Measurements from ENCODE around the gene FLNC. TPM values are rescaled to one million over a fixed set of nuclear protein-coding genes. Genes with fewer than 3 reads are reported as not detected.

FLNC gene
- total RNA-seq, 4 donors from 2014 or later, result 16.5 to 126 (median 105) TPM

GRCh38 chr7:128832880-128833147 is 2.6 kb downstream of the FLNC start:
- H3K9me3 ChIP-seq, result no peaks in the 10 kb centered on the region
- no peaks in the 10 kb centered on the region for H3K36me3 ChIP-seq
- no peak for DNase-seq
- peaks cover 9 to 10% of the 10 kb centered on the region in 2 donors for H3K4me1 ChIP-seq
- H3K27ac ChIP-seq, result peak overlapping the region; percentile 92 to 94
- H3K4me3 ChIP-seq, result peak overlapping the region; percentile 57 to 70
- TF ChIP-seq, protein P1, sequence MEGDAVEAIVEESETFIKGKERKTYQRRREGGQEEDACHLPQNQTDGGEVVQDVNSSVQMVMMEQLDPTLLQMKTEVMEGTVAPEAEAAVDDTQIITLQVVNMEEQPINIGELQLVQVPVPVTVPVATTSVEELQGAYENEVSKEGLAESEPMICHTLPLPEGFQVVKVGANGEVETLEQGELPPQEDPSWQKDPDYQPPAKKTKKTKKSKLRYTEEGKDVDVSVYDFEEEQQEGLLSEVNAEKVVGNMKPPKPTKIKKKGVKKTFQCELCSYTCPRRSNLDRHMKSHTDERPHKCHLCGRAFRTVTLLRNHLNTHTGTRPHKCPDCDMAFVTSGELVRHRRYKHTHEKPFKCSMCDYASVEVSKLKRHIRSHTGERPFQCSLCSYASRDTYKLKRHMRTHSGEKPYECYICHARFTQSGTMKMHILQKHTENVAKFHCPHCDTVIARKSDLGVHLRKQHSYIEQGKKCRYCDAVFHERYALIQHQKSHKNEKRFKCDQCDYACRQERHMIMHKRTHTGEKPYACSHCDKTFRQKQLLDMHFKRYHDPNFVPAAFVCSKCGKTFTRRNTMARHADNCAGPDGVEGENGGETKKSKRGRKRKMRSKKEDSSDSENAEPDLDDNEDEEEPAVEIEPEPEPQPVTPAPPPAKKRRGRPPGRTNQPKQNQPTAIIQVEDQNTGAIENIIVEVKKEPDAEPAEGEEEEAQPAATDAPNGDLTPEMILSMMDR (IDR thresholded peaks at IDR 0.05), result no peak
- no peak for TF ChIP-seq POLR2A (IDR thresholded peaks at IDR 0.05)
- no peaks in the 10 kb centered on the region for H3K27me3 ChIP-seq
- intact Hi-C loops (cut with DNase I; ENCODE audit: low total_unique reads), result no loop called here

DNA sequence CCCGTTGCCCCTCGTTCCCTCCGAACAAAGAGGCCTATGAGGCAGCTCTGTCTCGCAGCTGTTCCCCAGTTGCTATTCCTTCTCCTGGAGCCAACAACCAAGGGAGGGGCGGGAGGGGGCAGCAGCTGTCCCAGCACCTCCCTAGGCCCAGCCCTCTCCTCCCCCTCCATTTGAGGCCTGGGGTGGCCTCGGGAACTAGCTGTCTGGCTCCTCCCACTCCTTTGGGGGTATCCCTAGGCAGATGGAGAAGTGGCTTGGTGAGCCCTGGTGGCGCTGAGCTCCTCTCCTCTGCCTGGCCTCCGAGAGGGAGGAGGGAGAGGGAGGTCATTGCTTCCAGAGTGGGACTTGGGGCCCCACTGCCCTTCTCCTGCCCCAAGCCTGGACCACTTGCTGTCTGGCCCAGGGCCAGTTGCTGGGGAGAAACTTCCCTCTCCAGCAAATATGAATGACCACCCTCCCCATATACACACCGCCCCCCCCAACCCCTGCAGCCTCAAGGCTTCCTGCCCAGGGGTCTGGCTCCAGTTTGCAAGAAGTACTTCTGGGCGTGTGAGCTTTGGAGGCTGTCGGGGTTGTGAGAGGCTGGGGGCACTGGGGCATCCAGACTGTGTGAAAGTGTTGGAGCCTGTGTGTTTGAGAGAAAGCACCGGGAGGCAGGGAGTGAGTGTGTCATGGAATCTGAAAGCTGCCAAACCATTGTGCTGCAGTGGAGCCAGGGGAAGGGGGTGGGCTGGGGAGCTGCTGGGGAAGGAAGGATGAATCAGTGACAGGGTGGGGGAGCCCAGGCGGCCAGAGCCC is 3.1 kb downstream of the FLNC start:
- Histone ChIP-seq H3K27me3 (no peaks in the 10 kb centered on the region), H3K9me3 (no peaks in the 10 kb centered on the region), H3K27ac (peak overlapping the region; percentile 92 to 94), H3K36me3 (no peaks in the 10 kb centered on the region), H3K4me3 (peak overlapping the region; percentile 57 to 70), H3K4me1 (peaks cover 6 to 10% of the 10 kb centered on the region in 2 donors)
- DNase-seq, result peak; percentile 78 to 88
- no peak for TF ChIP-seq POLR2A (IDR thresholded peaks at IDR 0.05)
- TF ChIP-seq, protein P1 (IDR thresholded peaks at IDR 0.05), result no peak
- intact Hi-C loops (cut with DNase I; ENCODE audit: low total_unique reads), result no loop called here

DNA sequence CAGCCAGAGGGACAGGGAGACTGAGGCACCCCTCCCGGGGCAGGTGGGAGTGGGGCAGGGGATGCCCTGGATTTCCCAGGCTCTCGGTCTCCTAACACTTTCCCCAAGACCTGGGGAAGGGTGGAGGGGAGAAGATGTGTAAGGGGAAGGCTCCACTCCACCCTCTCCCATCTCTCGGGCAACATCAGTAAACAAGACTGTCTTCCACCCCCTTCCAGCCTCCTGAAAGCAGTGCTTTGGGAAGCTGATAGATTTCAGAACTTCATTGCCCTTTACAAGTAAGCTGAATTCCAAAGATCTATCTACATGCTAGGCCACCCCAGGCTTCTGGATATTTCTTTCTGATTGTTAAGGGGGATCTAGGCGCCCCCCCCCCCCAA is 3.7 kb downstream of the FLNC start:
- TF ChIP-seq, protein P1 (IDR thresholded peaks at IDR 0.05), result no peak
- peak in 1 of 2 donors; percentile 17 for TF ChIP-seq POLR2A (IDR thresholded peaks at IDR 0.05)
- Histone ChIP-seq H3K36me3 (no peaks in the 10 kb centered on the region), H3K4me3 (no peak overlapping the region), H3K27ac (peak overlapping the region; percentile 92 to 94), H3K4me1 (peaks cover 6 to 10% of the 10 kb centered on the region in 2 donors), H3K9me3 (no peaks in the 10 kb centered on the region), H3K27me3 (no peaks in the 10 kb centered on the region)
- intact Hi-C loops (cut with DNase I; ENCODE audit: low total_unique reads), result no loop called here
- DNase-seq, result no peak

- intact Hi-C loops (cut with DNase I; ENCODE audit: low total_unique reads), result no loop called here
- Histone ChIP-seq H3K27me3 (no peaks in the 10 kb centered on the region), H3K4me3 (no peak overlapping the region), H3K9me3 (no peaks in the 10 kb centered on the region), H3K27ac (peak overlapping the region; percentile 92 to 94), H3K36me3 (no peaks in the 10 kb centered on the region), H3K4me1 (peaks cover 6 to 10% of the 10 kb centered on the region in 2 donors)
- TF ChIP-seq, protein P1 (IDR thresholded peaks at IDR 0.05), result no peak
- no peak for TF ChIP-seq POLR2A (IDR thresholded peaks at IDR 0.05)
- peak; percentile 17 to 18 for DNase-seq
Measured at GRCh38 chr7:128835231-128835751, 5.1 kb downstream of the FLNC start.

Data from uterus (tissue), 4 donors.